ENCODE measurements around the gene CSGALNACT2. TPM values are rescaled to one million over a fixed set of nuclear protein-coding genes. Genes with fewer than 3 reads are reported as not detected.

CSGALNACT2 gene
- total and polyA plus RNA-seq, 10 of the 15 experiments (the other 5 are each of a cell fraction or from before 2014, with no cell fraction given) = 2.5 to 12.6 (median 8.7) TPM

- no TSS peak for BruUV-seq (replicated peaks)
- H3K27ac ChIP-seq (ENCODE audit: control insufficient read depth, insufficient read depth) = no peak overlapping the region
- no peak for ATAC-seq
- no peaks in the 10 kb centered on the region for H3K79me2 ChIP-seq (ENCODE audit: control insufficient read depth, insufficient read depth, low read length)
- no peak overlapping the region for H3K4me3 ChIP-seq
- WGBS (ENCODE audit: insufficient coverage, insufficient replicate concordance, low lambda C conversion rate, missing lambda C conversion rate) = 82% methylated on average over 31 of the region's 31 CpGs
- ChIA-PET SMC1A (ENCODE audit: uncharacterized antibody, unreplicated experiment) (no interaction called here), POLR2A (no interaction called here), RAD21 (ENCODE audit: unreplicated experiment) (interaction anchor here (1.9 to 2.0 kb wide), 3 partner anchors 9 to 20 kb away, joined by 6 to 9 read pairs (median 7); no protein-coding TSS in a partner anchor), CTCF (interaction anchor here (1.0 to 2.2 kb wide), 4 partner anchors 9 to 159 kb away, joined by 3 to 17 read pairs (median 4); partner anchors contain the start of gene CSGALNACT2)
- no peaks in the 10 kb centered on the region for H4K20me1 ChIP-seq (ENCODE audit: control insufficient read depth, insufficient read depth)
- no peaks in the 10 kb centered on the region for H3K36me3 ChIP-seq (ENCODE audit: control insufficient read depth in 2 of 2, insufficient read depth in 2 of 2, low read length in 1 of 2)
- in situ Hi-C loops (cut with MboI) = loop anchor here (25.0 kb wide), 2 partner anchors 107 to 932 kb away; no protein-coding TSS in a partner anchor
- intact Hi-C loops (cut with micrococcal nuclease; ENCODE audit: unreplicated experiment) = no loop called here
- no peak for DNase-seq (ENCODE audit: low read depth, low spot score)
- H3K27me3 ChIP-seq (replicated peaks in 1 of 2; ENCODE audit: control insufficient read depth in 2 of 2, insufficient read depth in 2 of 2, low read length in 1 of 2) = no peaks in the 10 kb centered on the region
- no peak for FAIRE-seq
- H3K4me2 ChIP-seq (ENCODE audit: control insufficient read depth, insufficient read depth) = no peak overlapping the region
- no peak overlapping the region for H2AFZ ChIP-seq (ENCODE audit: control insufficient read depth, low read depth, low read length)
- H3K9me3 ChIP-seq (replicated peaks; ENCODE audit: control insufficient read depth, insufficient read depth, low read length) = no peaks in the 10 kb centered on the region
- no peak overlapping the region for H3K9ac ChIP-seq (ENCODE audit: control insufficient read depth, insufficient read depth, low read length)
- H3K4me1 ChIP-seq (ENCODE audit: control insufficient read depth, insufficient read depth, low read length) = peaks cover 14% of the 10 kb centered on the region
- no peak for TF ChIP-seq ELK1 (IDR thresholded peaks at IDR 0.05; ENCODE audit: low read depth, low read length)
- TF ChIP-seq SRF (IDR thresholded peaks at IDR 0.05; ENCODE audit: low read depth in 2 of 2, low read length in 2 of 2) = no peak
- no peak for TF ChIP-seq TARDBP (IDR thresholded peaks at IDR 0.05; ENCODE audit: borderline replicate concordance)
- no peak for TF ChIP-seq DPF2 (IDR thresholded peaks at IDR 0.05)
- no peak for TF ChIP-seq RCOR1 (conservative IDR thresholded peaks at IDR 0.05; ENCODE audit: low read depth, low read length)
- no peak for TF ChIP-seq BCLAF1 (IDR thresholded peaks at IDR 0.05)
- no peak for TF ChIP-seq ATF3 (IDR thresholded peaks at IDR 0.05; ENCODE audit: borderline replicate concordance, extremely low read depth, low read depth, low read length)
- no peak for TF ChIP-seq CHD1 (IDR thresholded peaks at IDR 0.05; ENCODE audit: low read depth, low read length)
- TF ChIP-seq E4F1 (IDR thresholded peaks at IDR 0.05; ENCODE audit: borderline replicate concordance, partially characterized antibody) = no peak
- TF ChIP-seq USF2 (IDR thresholded peaks at IDR 0.05; ENCODE audit: borderline replicate concordance, low read depth, low read length) = no peak
- TF ChIP-seq BHLHE40 (IDR thresholded peaks at IDR 0.05; ENCODE audit: borderline replicate concordance in 1 of 2, low read depth in 2 of 2, low read length in 1 of 2) = no peak
- no peak for TF ChIP-seq CEBPB (IDR thresholded peaks at IDR 0.05; ENCODE audit: borderline replicate concordance in 1 of 2, low read depth in 2 of 2, low read length in 2 of 2)
- TF ChIP-seq ATF2 (IDR thresholded peaks at IDR 0.05; ENCODE audit: low read length) = no peak
Measured at GRCh38 chr10:43119416-43120115, 18.7 kb upstream of the CSGALNACT2 start.
